Activated CD8-positive, alpha-beta memory T cell treated with anti-CD3 and anti-CD28 coated beads, Interleukin-2, amount 10 ng/mL, durations not matched to agents 7 days and 5 days (primary cell): ENCODE results near the gene KDM5A. TPM values are rescaled to one million over a fixed set of nuclear protein-coding genes. Genes with fewer than 3 reads are reported as not detected.

Experiments
- ATAC-seq: fragments of 150-1000 bp; cut with Tn5 transposase; one replicate; pipeline ENCODE4 v1.10.0; 2021; ENCODE audit warnings: moderate library complexity
- CTCF ChIA-PET: fragments of 350-600 bp; sonication (Branson Sonifier 250); formaldehyde crosslinking; loops from one replicate; lab custom pipeline; 2021; ENCODE audit warnings: antibody characterized with exemption; lab: Charles Lee
- DNase-seq: peaks from one replicate; pipeline ENCODE4 v3.0.0-alpha.2; 2020
- H3K27ac Mint-ChIP-seq: one replicate; pipeline ENCODE4 v1.8.0; 2021; ENCODE audit warnings: mild to moderate bottlenecking, mixed read lengths
- H3K27me3 Mint-ChIP-seq: one replicate; pipeline ENCODE4 v1.8.0; 2021; ENCODE audit warnings: mixed read lengths
- H3K36me3 Mint-ChIP-seq: one replicate; pipeline ENCODE4 v1.8.0; 2021; ENCODE audit warnings: mild to moderate bottlenecking, mixed read lengths
- H3K4me1 Mint-ChIP-seq: one replicate; pipeline ENCODE4 v1.8.0; 2021; ENCODE audit warnings: mixed read lengths
- H3K4me3 Mint-ChIP-seq: one replicate; pipeline ENCODE4 v1.8.0; 2021; ENCODE audit warnings: mild to moderate bottlenecking, moderate library complexity, mixed read lengths
- H3K9me3 Mint-ChIP-seq: one replicate; pipeline ENCODE4 v1.8.0; 2022; ENCODE audit warnings: low read depth, mixed read lengths
- total RNA-seq, 2 experiments: library from RNA; stranded (reverse); gene quantifications; one replicate each; pipeline ENCODE4 v1.2.3, GENCODE V29; 2021

Gene KDM5A
- total RNA-seq, 2 experiments from 2014 or later = 101 to 108 TPM

GRCh38 chr12:288687-289086 lies 100.4 kb downstream of the KDM5A start:
- ATAC-seq (no peak), DNase-seq (no peak)
- Mint-ChIP-seq H3K27me3 (no peaks in the 10 kb centered on the region), H3K27ac (no peak overlapping the region), H3K9me3 (no peaks in the 10 kb centered on the region), H3K4me1 (peaks cover 25% of the 10 kb centered on the region), H3K36me3 (peaks cover 78% of the 10 kb centered on the region), H3K4me3 (no peak overlapping the region)
- CTCF ChIA-PET = interaction anchor here (1.0 to 1.2 kb wide), 2 partner anchors 12 to 113 kb away, joined by 3 read pairs; partner anchors contain the start of gene CCDC77

GRCh38 chr12:286531-287300 lies 102.4 kb downstream of the KDM5A start:
- H3K36me3 Mint-ChIP-seq = peaks cover 79% of the 10 kb centered on the region
- no peak for DNase-seq
- H3K4me3 Mint-ChIP-seq = no peak overlapping the region
- H3K27ac Mint-ChIP-seq = peak overlapping the region; percentile 64
- CTCF ChIA-PET = interaction anchor here (1.0 kb wide), 1 partner anchor 42 kb away, joined by 3 read pairs; no protein-coding TSS in a partner anchor
- ATAC-seq = peak; percentile 76
- no peaks in the 10 kb centered on the region for H3K9me3 Mint-ChIP-seq
- no peaks in the 10 kb centered on the region for H3K27me3 Mint-ChIP-seq
- peaks cover 28% of the 10 kb centered on the region for H3K4me1 Mint-ChIP-seq

- Mint-ChIP-seq H3K27ac (no peak overlapping the region), H3K27me3 (no peaks in the 10 kb centered on the region), H3K36me3 (peaks cover 40% of the 10 kb centered on the region), H3K4me1 (peaks cover 13% of the 10 kb centered on the region), H3K4me3 (no peak overlapping the region), H3K9me3 (no peaks in the 10 kb centered on the region)
- DNase-seq = no peak
- CTCF ChIA-PET = no interaction called here
- ATAC-seq = no peak
These were observed 111.1 kb downstream of the KDM5A start for GRCh38 chr12:278046-278445.

- no peak for ATAC-seq
- Mint-ChIP-seq H3K27ac (no peak overlapping the region), H3K27me3 (no peaks in the 10 kb centered on the region), H3K4me1 (peaks cover 19% of the 10 kb centered on the region), H3K4me3 (no peak overlapping the region), H3K36me3 (peaks cover 31% of the 10 kb centered on the region), H3K9me3 (no peaks in the 10 kb centered on the region)
- CTCF ChIA-PET = no interaction called here
- DNase-seq = no peak
These were observed 113.3 kb downstream of the KDM5A start for GRCh38 chr12:275812-276211.

- H3K4me3 Mint-ChIP-seq = no peak overlapping the region
- H3K9me3 Mint-ChIP-seq = no peaks in the 10 kb centered on the region
- CTCF ChIA-PET = no interaction called here
- ATAC-seq (peak; percentile 71), DNase-seq (peak; percentile 45)
- no peaks in the 10 kb centered on the region for H3K27me3 Mint-ChIP-seq
- peaks cover 19% of the 10 kb centered on the region for H3K4me1 Mint-ChIP-seq
- H3K36me3 Mint-ChIP-seq = peaks cover 14% of the 10 kb centered on the region
- no peak overlapping the region for H3K27ac Mint-ChIP-seq
These were observed 115.7 kb downstream of the KDM5A start for GRCh38 chr12:273382-273781.

GRCh38 chr12:272942-273341 lies 116.2 kb downstream of the KDM5A start:
- no peak overlapping the region for H3K4me3 Mint-ChIP-seq
- H3K4me1 Mint-ChIP-seq = peaks cover 19% of the 10 kb centered on the region
- H3K27ac Mint-ChIP-seq = no peak overlapping the region
- ATAC-seq (peak; percentile 27), DNase-seq (no peak)
- peaks cover 10% of the 10 kb centered on the region for H3K36me3 Mint-ChIP-seq
- no peaks in the 10 kb centered on the region for H3K27me3 Mint-ChIP-seq
- CTCF ChIA-PET = no interaction called here
- H3K9me3 Mint-ChIP-seq = no peaks in the 10 kb centered on the region

GRCh38 chr12:271161-271560 lies 118.0 kb downstream of the KDM5A start:
- CTCF ChIA-PET = interaction anchor here (1.1 kb wide), 1 partner anchor 15 kb away, joined by 3 read pairs; no protein-coding TSS in a partner anchor
- Mint-ChIP-seq H3K27me3 (peaks cover 2% of the 10 kb centered on the region), H3K36me3 (peaks cover 4% of the 10 kb centered on the region), H3K4me1 (peaks cover 19% of the 10 kb centered on the region), H3K27ac (no peak overlapping the region), H3K9me3 (no peaks in the 10 kb centered on the region), H3K4me3 (no peak overlapping the region)
- no peak for DNase-seq
- no peak for ATAC-seq

GRCh38 chr12:269191-269590 lies 119.9 kb downstream of the KDM5A start:
- no peak overlapping the region for H3K27ac Mint-ChIP-seq
- CTCF ChIA-PET = interaction anchor here (0.5 kb wide), 1 partner anchor 189 kb away, joined by 4 read pairs; no protein-coding TSS in a partner anchor
- peaks cover 24% of the 10 kb centered on the region for H3K4me1 Mint-ChIP-seq
- DNase-seq (no peak), ATAC-seq (no peak)
- no peak overlapping the region for H3K4me3 Mint-ChIP-seq
- H3K36me3 Mint-ChIP-seq = peaks cover 5% of the 10 kb centered on the region
- H3K27me3 Mint-ChIP-seq = peaks cover 2% of the 10 kb centered on the region
- no peaks in the 10 kb centered on the region for H3K9me3 Mint-ChIP-seq

GRCh38 chr12:268483-268840 lies 120.7 kb downstream of the KDM5A start:
- CTCF ChIA-PET = no interaction called here
- Mint-ChIP-seq H3K36me3 (peaks cover 7% of the 10 kb centered on the region), H3K27me3 (peaks cover 2% of the 10 kb centered on the region), H3K4me1 (peaks cover 18% of the 10 kb centered on the region), H3K4me3 (no peak overlapping the region), H3K27ac (no peak overlapping the region), H3K9me3 (no peaks in the 10 kb centered on the region)
- DNase-seq (no peak), ATAC-seq (no peak)

GRCh38 chr12:267581-268482 lies 121.3 kb downstream of the KDM5A start:
- no peak overlapping the region for H3K27ac Mint-ChIP-seq
- H3K4me3 Mint-ChIP-seq = no peak overlapping the region
- DNase-seq (no peak), ATAC-seq (no peak)
- H3K4me1 Mint-ChIP-seq = peaks cover 12% of the 10 kb centered on the region
- H3K27me3 Mint-ChIP-seq = peaks cover 2% of the 10 kb centered on the region
- no peaks in the 10 kb centered on the region for H3K9me3 Mint-ChIP-seq
- CTCF ChIA-PET = no interaction called here
- peaks cover 7% of the 10 kb centered on the region for H3K36me3 Mint-ChIP-seq

GRCh38 chr12:265096-265495 lies 124.0 kb downstream of the KDM5A start:
- CTCF ChIA-PET = no interaction called here
- Mint-ChIP-seq H3K36me3 (peaks cover 3% of the 10 kb centered on the region), H3K27ac (no peak overlapping the region), H3K4me3 (no peak overlapping the region), H3K27me3 (peaks cover 8% of the 10 kb centered on the region), H3K4me1 (peaks cover 8% of the 10 kb centered on the region), H3K9me3 (no peaks in the 10 kb centered on the region)
- no peak for ATAC-seq
- no peak for DNase-seq

GRCh38 chr12:264269-264668 lies 124.9 kb downstream of the KDM5A start:
- CTCF ChIA-PET = no interaction called here

GRCh38 chr12:263574-263973 lies 125.5 kb downstream of the KDM5A start:
- peaks cover 3% of the 10 kb centered on the region for H3K36me3 Mint-ChIP-seq
- ATAC-seq (no peak), DNase-seq (no peak)
- no peak overlapping the region for H3K27ac Mint-ChIP-seq
- H3K4me3 Mint-ChIP-seq = no peak overlapping the region
- no peaks in the 10 kb centered on the region for H3K9me3 Mint-ChIP-seq
- CTCF ChIA-PET = no interaction called here
- H3K27me3 Mint-ChIP-seq = peaks cover 15% of the 10 kb centered on the region
- H3K4me1 Mint-ChIP-seq = peaks cover 8% of the 10 kb centered on the region

More at GRCh38 chr12:264269-264668, 124.9 kb downstream of the KDM5A start:
- DNase-seq (no peak), ATAC-seq (no peak)
- H3K4me1 Mint-ChIP-seq = peaks cover 8% of the 10 kb centered on the region
- no peaks in the 10 kb centered on the region for H3K9me3 Mint-ChIP-seq
- H3K36me3 Mint-ChIP-seq = peaks cover 3% of the 10 kb centered on the region
- H3K27ac Mint-ChIP-seq = no peak overlapping the region
- peaks cover 14% of the 10 kb centered on the region for H3K27me3 Mint-ChIP-seq
- no peak overlapping the region for H3K4me3 Mint-ChIP-seq
